Measurements from ENCODE around the gene SKIL.

GRCh38 chr3:170437176-170437575 lies 79.7 kb downstream of the SKIL start:
- TF ChIP-seq CTCF (conservative IDR thresholded peaks at IDR 0.05; ENCODE audit: low read depth, low read length) (no peak), EZH2 (IDR thresholded peaks at IDR 0.05; ENCODE audit: borderline replicate concordance, low read depth, low read length, poor library complexity, severe bottlenecking) (no peak)
